ENCODE measurements around the gene TAMM41. TPM values are rescaled to one million over a fixed set of nuclear protein-coding genes. Genes with fewer than 3 reads are reported as not detected.
"Not testable (repeated sequence)": the region's sequence is repeated elsewhere in the genome, so short reads cannot be mapped to it uniquely, and the experiment has no call there.

TAMM41 gene
- total and polyA plus RNA-seq, 2 of the 4 experiments (the other 2 are of a cell fraction), result 4.3 to 15.9 TPM

- H3K79me1 ChIP-seq (ENCODE audit: low read depth in 1 of 2, low read length in 2 of 2); H2AFZ ChIP-seq (replicated peaks; ENCODE audit: low read length, poor library complexity); BruUV-seq (replicated peaks); H3K27ac ChIP-seq (ENCODE audit: insufficient read depth, low read length); H3K9me3 ChIP-seq (ENCODE audit: control insufficient read depth, insufficient read depth, low read length); H2BK15ac ChIP-seq (ENCODE audit: low read depth, low read length); H3K4me1 ChIP-seq (ENCODE audit: control insufficient read depth, insufficient read depth, low read length); H3K36me3 ChIP-seq (ENCODE audit: control insufficient read depth, insufficient read depth, low read length); H3K9me1 ChIP-seq (ENCODE audit: insufficient read depth, low read length); intact Hi-C loops (cut with micrococcal nuclease); H3K23ac ChIP-seq (ENCODE audit: low read depth, low read length); H2BK20ac ChIP-seq (ENCODE audit: low read depth, low read length); H3K14ac ChIP-seq (replicated peaks; ENCODE audit: low read depth, low read length); H2BK120ac ChIP-seq (ENCODE audit: low read depth, low read length); H4K91ac ChIP-seq (ENCODE audit: insufficient read depth, low read depth, low read length); H3K18ac ChIP-seq (ENCODE audit: low read depth, low read length); POLR2A ChIA-PET (ENCODE audit: unreplicated experiment); H3K4ac ChIP-seq (ENCODE audit: low read depth, low read length); H4K8ac ChIP-seq (ENCODE audit: low read depth in 2 of 2, low read length in 2 of 2); H3K4me3 ChIP-seq (ENCODE audit: insufficient read depth, low read depth, low read length); DNase-seq; dilution Hi-C loops (cut with HindIII; ENCODE audit: low sequenced_read_pairs, unreplicated experiment); H2AK9ac ChIP-seq (replicated peaks; ENCODE audit: low read depth, low read length, poor library complexity); H4K5ac ChIP-seq (ENCODE audit: low read depth, low read length); ATAC-seq (ENCODE audit: low read depth); H3K27me3 ChIP-seq (ENCODE audit: control insufficient read depth, insufficient read depth, low read length); H3K4me2 ChIP-seq (ENCODE audit: low read depth, low read length); H4K20me1 ChIP-seq (ENCODE audit: insufficient read depth, low read length); CTCF ChIA-PET; H2BK5ac ChIP-seq (ENCODE audit: low read depth, low read length, poor library complexity, severe bottlenecking); H2AK5ac ChIP-seq (ENCODE audit: low read depth, low read length); H3K56ac ChIP-seq (ENCODE audit: extremely low read depth, insufficient read depth, low read length); H3K9ac ChIP-seq (ENCODE audit: low read depth, low read length): not testable (repeated sequence)
- in situ Hi-C loops (cut with MboI; ENCODE audit: low sequenced_read_pairs), result loop anchor here (10.0 kb wide), 1 partner anchor 1830 kb away; no protein-coding TSS in a partner anchor
- WGBS, 2 experiments (ENCODE audit: extremely low coverage in 2 of 2, insufficient read length in 1 of 2), result no CpG with 5 or more reads among the region's 1 CpG
Measured at GRCh38 chr3:11874707-11875106, 28.0 kb upstream of the TAMM41 start.

- in situ Hi-C loops (cut with MboI; ENCODE audit: low sequenced_read_pairs); CTCF ChIA-PET; H2AK9ac ChIP-seq (replicated peaks; ENCODE audit: low read depth, low read length, poor library complexity); H4K8ac ChIP-seq (ENCODE audit: low read depth in 2 of 2, low read length in 2 of 2); H3K4ac ChIP-seq (ENCODE audit: low read depth, low read length); intact Hi-C loops (cut with micrococcal nuclease); H3K4me2 ChIP-seq (ENCODE audit: low read depth, low read length); BruUV-seq (replicated peaks); H3K4me3 ChIP-seq (ENCODE audit: insufficient read depth, low read depth, low read length); H3K56ac ChIP-seq (ENCODE audit: extremely low read depth, insufficient read depth, low read length); H4K5ac ChIP-seq (ENCODE audit: low read depth, low read length); H3K9ac ChIP-seq (ENCODE audit: low read depth, low read length); H3K27ac ChIP-seq (ENCODE audit: insufficient read depth, low read length); H3K36me3 ChIP-seq (ENCODE audit: control insufficient read depth, insufficient read depth, low read length); ATAC-seq (ENCODE audit: low read depth); DNase-seq; H3K9me1 ChIP-seq (ENCODE audit: insufficient read depth, low read length); H3K23ac ChIP-seq (ENCODE audit: low read depth, low read length); H3K4me1 ChIP-seq (ENCODE audit: control insufficient read depth, insufficient read depth, low read length); H2AK5ac ChIP-seq (ENCODE audit: low read depth, low read length); H3K18ac ChIP-seq (ENCODE audit: low read depth, low read length); H4K91ac ChIP-seq (ENCODE audit: insufficient read depth, low read depth, low read length); H3K79me1 ChIP-seq (ENCODE audit: low read depth in 1 of 2, low read length in 2 of 2); H2BK5ac ChIP-seq (ENCODE audit: low read depth, low read length, poor library complexity, severe bottlenecking); H2AFZ ChIP-seq (replicated peaks; ENCODE audit: low read length, poor library complexity); H3K27me3 ChIP-seq (ENCODE audit: control insufficient read depth, insufficient read depth, low read length); H3K9me3 ChIP-seq (ENCODE audit: control insufficient read depth, insufficient read depth, low read length); H2BK15ac ChIP-seq (ENCODE audit: low read depth, low read length); H2BK20ac ChIP-seq (ENCODE audit: low read depth, low read length); H3K14ac ChIP-seq (replicated peaks; ENCODE audit: low read depth, low read length); H4K20me1 ChIP-seq (ENCODE audit: insufficient read depth, low read length); H2BK120ac ChIP-seq (ENCODE audit: low read depth, low read length); dilution Hi-C loops (cut with HindIII; ENCODE audit: low sequenced_read_pairs, unreplicated experiment); POLR2A ChIA-PET (ENCODE audit: unreplicated experiment): not testable (repeated sequence)
- WGBS, 2 experiments (ENCODE audit: extremely low coverage in 2 of 2, insufficient read length in 1 of 2), result no CpG with 5 or more reads among the region's 1 CpG
Measured at GRCh38 chr3:11863739-11864138, 17.1 kb upstream of the TAMM41 start.
